Stimulated activated CD8-positive, alpha-beta memory T cell treated with anti-CD3 and anti-CD28 coated beads, Interleukin-7, amount 100 ng/mL, for 48 hours (primary cell): ENCODE measurements around the gene AMTN.
"Not testable (repeated sequence)": the region's sequence is repeated elsewhere in the genome, so short reads cannot be mapped to it uniquely, and the experiment has no call there.

ENCODE experiments used
- DNase-seq, 2 donors: peaks; one replicate each; pipeline ENCODE4 v3.0.0-alpha.2; 2020; ENCODE audit warnings: low read depth in 1 of 2; ENCODE audit errors: extremely low read depth in 1 of 2

The AMTN gene, protein sequence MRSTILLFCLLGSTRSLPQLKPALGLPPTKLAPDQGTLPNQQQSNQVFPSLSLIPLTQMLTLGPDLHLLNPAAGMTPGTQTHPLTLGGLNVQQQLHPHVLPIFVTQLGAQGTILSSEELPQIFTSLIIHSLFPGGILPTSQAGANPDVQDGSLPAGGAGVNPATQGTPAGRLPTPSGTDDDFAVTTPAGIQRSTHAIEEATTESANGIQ

GRCh38 chr4:70518269-70518668 lies at the start of gene AMTN:
Gene AMTN, plus strand, starts transcription at chr4:70518569. Its CDS starts 209 bp downstream, at chr4:70518778.
- DNase-seq = no peak

- DNase-seq = no peak
These were observed 46.5 kb upstream of the AMTN start, which contains the start of gene MUC7 for GRCh38 chr4:70471897-70472296. Gene MUC7, plus strand, starts transcription at chr4:70472197. Its CDS starts 1,825 bp downstream, at chr4:70474022.

DNA sequence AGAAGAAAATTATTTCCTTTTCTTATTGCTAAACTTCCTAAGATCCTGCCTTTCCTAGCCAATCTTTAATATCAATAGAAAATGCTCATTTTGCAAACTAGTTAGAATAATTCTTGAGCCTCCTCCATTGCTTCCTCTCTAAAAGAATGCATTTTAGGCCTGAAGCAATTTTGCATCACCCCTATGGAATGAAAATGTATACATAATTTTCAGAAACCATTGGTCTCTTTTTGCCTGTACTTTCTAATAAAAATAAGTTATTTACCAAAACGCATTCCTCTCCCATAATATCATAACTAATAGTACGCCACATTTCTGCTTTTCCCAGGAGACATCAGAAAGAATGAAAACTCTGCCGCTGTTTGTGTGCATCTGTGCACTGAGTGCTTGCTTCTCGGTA lies 44.7 kb upstream of the AMTN start:
- no peak for DNase-seq

GRCh38 chr4:70488748-70489147 lies 29.6 kb upstream of the AMTN start:
- no peak for DNase-seq

GRCh38 chr4:70496231-70496630 lies 22.1 kb upstream of the AMTN start:
- no peak for DNase-seq

GRCh38 chr4:70501838-70502237 lies 16.5 kb upstream of the AMTN start:
- not testable (repeated sequence) for DNase-seq

GRCh38 chr4:70504733-70505132 lies 13.6 kb upstream of the AMTN start:
- no peak for DNase-seq

DNA sequence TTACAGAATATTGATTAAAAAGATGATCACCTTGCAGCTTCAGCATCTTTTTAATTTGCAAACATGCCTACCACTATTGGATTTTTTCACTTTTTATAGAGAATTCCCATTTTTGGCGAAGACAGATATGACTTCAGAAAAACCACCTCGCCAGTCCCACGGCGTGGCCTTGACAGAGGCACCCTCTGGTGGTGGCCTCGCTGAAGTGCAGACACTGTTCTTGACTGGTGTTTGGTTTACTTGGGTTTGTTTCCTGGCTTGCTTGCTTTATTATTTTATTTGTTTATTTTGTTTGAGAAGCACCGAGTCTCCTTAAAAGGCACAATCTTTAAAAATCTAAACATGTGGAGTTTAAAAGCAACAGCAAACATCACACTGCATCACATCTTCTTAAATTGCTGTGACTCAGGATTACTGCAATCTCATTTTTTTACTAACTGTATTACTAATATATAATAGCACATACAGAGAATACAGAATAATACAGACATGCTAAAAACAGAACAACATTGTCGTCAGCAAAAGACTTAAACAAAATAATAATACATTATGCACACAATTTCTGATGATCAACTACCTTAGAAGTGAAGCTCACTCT lies 13.1 kb upstream of the AMTN start:
- peak; percentile 9 to 13 for DNase-seq

DNA sequence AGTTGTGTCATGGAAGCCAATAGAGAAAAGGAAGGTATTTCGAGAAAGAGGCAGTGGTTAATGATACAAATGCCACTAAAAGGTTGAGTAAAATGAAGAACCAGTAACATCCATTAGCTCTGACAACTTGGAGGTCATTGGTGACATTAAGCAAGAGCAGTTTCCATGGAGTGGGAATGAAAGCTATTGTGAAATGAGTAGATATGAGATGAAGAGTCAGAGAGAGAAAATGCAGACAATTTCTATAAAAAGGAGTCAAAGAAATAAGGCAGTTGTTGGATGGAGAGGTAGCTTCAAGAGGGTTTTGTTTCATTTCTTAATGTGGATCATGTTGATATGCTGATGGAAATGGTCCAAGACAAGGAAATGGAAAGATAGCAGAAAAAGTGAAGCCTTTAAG lies 9.6 kb upstream of the AMTN start:
- DNase-seq = no peak

DNA sequence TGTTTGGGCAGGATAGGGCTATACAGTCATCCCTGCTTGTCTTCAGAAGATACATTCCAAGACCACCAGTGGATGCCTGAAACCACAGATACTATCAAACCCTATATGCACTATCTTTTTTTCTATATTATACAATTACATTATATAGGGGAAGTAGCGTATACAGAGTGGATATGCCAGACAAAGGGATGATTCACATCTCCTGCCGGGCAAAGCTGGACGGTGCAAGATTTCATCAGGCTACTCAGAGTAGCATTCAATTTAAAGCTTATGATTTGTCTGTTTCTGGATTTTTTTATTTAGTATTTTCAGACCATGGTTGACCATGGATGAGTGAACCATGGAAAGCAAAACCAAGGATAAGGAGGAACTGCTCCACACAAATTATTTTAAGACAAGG lies 7.0 kb upstream of the AMTN start:
- DNase-seq = no peak

DNA sequence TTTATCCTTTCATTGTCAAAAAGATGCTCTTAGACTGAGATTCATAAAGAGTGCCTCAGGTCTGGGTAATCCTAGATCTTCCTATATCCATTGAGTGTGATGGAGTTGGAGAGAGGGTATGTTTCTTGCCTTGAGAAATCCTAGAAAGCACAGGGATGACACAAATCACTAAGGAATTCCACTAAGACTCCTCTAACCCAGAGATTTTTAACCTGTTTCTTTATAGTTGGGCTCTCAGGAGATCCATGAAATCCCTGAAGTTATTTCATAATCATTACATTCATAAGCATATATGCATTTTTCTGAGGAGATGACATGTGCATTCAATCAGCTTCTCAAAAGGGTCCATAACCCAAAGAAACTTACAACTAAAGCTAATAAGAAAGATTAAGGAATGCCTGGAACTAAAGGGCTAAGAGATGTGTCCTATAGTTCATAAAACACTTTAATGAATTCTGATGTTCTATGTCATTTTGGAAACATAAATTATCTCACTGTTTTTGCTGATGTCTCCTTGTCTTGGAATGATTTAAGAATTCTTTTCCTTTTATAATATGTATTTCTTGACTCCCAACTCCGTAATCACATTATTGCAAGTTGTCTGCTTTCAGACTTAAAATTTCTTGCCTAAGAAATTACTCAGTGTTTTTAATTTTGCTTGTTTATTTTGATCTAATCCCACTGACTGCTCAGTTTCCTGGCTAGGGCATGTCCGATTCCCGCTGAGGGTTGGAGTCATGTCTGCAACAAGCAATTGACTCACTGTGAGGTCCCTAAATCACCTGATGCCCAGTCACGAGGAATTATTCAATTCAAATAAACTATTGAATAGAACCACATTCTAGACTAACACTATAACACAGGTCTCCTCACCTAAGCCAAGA lies 2.8 kb upstream of the AMTN start:
- DNase-seq = no peak

DNA sequence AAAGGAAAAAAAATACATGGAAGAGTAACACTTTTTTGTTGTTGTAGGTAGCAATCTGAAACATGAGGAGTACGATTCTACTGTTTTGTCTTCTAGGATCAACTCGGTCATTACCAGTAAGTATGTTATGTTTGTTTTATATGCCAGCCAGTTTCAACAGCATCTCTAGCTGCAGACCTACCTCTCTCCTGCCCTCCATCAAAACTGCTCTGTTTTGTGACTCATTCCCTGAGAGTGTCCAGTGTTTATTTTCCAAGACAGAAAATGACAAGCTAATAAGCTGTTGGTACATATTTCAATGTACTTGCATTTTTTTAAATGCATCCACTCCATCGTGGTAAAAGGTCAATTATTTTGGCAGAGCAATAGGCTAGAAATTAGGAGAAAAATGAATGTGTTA lies 347 bp downstream of the AMTN start:
- no peak for DNase-seq

GRCh38 chr4:70522626-70523025 lies 4.3 kb downstream of the AMTN start:
- DNase-seq = no peak

DNA sequence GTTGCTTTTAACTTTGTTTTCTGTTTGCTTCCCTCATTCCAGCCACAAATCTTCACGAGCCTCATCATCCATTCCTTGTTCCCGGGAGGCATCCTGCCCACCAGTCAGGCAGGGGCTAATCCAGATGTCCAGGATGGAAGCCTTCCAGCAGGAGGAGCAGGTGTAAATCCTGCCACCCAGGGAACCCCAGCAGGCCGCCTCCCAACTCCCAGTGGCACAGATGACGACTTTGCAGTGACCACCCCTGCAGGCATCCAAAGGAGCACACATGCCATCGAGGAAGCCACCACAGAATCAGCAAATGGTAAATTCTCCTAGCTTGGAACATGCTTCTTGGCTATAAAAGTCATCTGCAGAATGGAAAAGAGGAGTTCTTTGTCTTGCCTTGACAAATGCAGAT lies 12.6 kb downstream of the AMTN start:
- no peak for DNase-seq

DNA sequence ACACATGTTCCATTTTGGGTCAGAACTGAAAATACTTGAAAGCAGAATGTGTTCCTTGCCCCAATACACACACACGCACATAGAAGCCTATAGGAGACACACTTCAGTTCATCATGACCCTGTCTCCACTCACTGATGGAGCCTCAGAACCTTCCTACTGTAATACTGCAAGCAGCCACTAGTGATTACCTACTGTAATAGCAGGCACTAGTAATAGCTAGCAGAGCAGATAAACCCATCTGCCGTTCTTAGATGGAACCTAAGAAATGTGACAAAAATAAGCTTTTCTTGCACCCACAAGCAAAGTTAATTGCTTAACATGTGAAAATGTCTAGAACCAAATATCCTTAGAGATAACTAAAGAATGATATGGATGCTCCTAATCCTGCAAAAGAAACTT lies 13.6 kb downstream of the AMTN start:
- DNase-seq = no peak

DNA sequence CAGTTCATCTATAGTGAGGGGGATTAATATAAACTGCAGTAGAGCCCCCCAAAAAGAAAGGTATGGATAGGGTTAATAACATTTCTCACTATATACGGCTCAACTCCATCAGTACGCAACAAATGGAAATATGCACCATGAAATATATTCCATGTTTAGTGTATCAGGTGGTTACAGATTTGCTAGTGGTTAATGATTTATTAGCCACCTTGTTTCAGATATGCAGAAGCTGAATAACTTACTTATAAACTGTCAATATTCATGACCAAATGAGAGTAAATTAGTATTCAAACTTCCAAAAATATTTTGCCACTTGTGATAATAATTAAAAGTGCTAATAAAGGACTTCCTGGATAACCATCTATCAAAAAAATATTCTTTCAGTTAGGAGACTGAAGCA lies 14.8 kb downstream of the AMTN start:
- no peak for DNase-seq

- DNase-seq = no peak
These were observed 15.4 kb downstream of the AMTN start for GRCh38 chr4:70533791-70534190.

DNA sequence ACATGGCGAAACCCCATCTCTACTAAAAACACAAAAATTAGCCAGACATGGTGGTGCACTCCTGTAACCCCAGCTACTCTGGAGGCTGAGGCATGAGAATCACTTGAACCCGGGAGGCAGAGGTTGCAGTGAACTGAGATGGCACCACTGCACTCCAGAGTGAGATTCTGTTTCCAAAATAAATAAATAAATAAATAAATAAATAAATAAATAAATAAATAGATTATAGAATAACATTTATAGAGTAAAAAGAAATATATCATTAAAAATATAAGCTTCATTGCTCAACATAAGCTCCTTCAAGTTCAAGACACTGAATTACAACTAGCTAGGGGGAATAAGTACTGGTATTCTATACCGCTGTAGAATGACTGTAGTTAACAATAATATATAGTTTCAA lies 16.5 kb downstream of the AMTN start:
- DNase-seq = not testable (repeated sequence)

DNA sequence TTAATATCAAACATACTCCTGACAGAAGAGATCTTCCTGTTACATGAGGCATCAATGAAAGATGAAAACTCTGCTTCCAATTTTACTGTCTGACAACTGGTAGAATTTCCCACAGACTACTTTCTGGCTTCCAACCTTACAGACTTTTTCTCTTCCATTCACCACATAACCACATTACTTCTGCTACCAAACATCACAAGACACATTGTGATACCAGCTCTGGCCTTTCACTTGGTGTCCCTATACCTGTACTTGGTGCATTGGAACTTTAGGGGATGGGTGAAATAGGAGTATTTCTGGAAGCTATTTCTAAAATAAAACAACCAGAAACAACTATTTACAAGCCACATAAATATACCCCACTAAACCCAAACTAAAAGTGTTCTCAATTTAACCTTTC lies 20.5 kb downstream of the AMTN start:
- no peak for DNase-seq

DNA sequence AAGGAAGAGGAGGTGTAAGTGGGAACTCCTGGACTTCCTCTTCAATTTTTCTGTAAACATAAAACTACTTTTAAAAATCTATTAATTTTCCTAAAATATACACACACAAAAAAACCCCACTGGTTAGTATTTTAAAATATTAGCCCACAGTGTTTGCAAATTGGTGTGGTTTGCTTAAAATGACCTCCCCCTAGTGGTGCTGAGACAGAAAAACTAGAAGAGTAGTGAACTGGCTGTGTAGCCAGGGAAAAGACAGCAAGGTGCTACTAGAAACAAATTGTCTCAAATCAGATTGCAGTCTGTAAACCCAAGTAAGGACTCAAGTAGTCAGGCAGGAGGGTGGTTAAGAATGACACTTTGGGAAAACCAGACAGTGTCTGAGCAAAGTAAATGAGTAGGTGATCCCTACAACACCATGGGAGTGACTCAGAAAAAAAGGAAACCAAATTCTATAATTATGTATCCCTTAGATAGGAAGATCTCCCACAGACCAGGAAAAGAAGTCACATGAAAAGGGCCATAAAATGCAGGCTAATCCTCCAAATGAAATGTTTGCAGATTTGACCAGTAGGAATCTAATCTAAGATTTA lies 26.0 kb downstream of the AMTN start:
- no peak for DNase-seq

- DNase-seq = no peak
These were observed 38.5 kb downstream of the AMTN start for GRCh38 chr4:70556856-70557255.
